OCI-LY1 (cell line): Measurements from ENCODE around the gene MTREX.

ENCODE experiments used
- CTCF ChIP-seq: fragments of 200-600 bp; sonication (generic), shearing (Covaris generic); IDR thresholded peaks from 2 replicates; pipeline ENCODE4 v1.5.1; 2017; ENCODE audit warnings: mild to moderate bottlenecking, antibody characterized with exemption, low read length, moderate library complexity, mixed read lengths
- EZH2 ChIP-seq: fragments of 200-600 bp; sonication (generic), shearing (Covaris generic); IDR thresholded peaks from 2 replicates; pipeline ENCODE4 v1.8.0; 2017; ENCODE audit warnings: borderline replicate concordance, mixed run types, mild to moderate bottlenecking, antibody characterized with exemption, low read length, moderate library complexity, mixed read lengths

- TF ChIP-seq CTCF (no peak), EZH2 (no peak)
These were observed 56.8 kb downstream of the MTREX start for GRCh38 chr5:55364537-55365055.
